ENCODE measurements around the gene MICAL3. TPM values are rescaled to one million over a fixed set of nuclear protein-coding genes. Genes with fewer than 3 reads are reported as not detected.

MICAL3 gene
- total RNA-seq, 1 experiment from 2014 or later, result 23.7 TPM

- TF ChIP-seq EZH2 (IDR thresholded peaks at IDR 0.05; ENCODE audit: low read length, unreplicated experiment) (no peak), CTCF (conservative IDR thresholded peaks at IDR 0.05; ENCODE audit: low read depth, low read length) (no peak), EZH2phosphoT487 (IDR thresholded peaks at IDR 0.05; ENCODE audit: borderline replicate concordance, low read length) (no peak)
- intact Hi-C loops (cut with micrococcal nuclease), result no loop called here
- H2AFZ ChIP-seq (ENCODE audit: low read length), result no peak overlapping the region
- H3K4me2 ChIP-seq (ENCODE audit: low read length), result no peak overlapping the region
- DNase-seq (no peak), ATAC-seq (no peak)
- H3K79me2 ChIP-seq (ENCODE audit: low read length), result no peaks in the 10 kb centered on the region
- no peak overlapping the region for H3K27ac ChIP-seq (ENCODE audit: low read length)
- no peaks in the 10 kb centered on the region for H3K27me3 ChIP-seq (ENCODE audit: low read length)
- no peak overlapping the region for H3K4me3 ChIP-seq (ENCODE audit: low read length)
- H3K9me2 ChIP-seq (replicated peaks; ENCODE audit: low read length), result no peaks in the 10 kb centered on the region
- no peaks in the 10 kb centered on the region for H4K20me1 ChIP-seq (ENCODE audit: low read length)
- H3K36me3 ChIP-seq (ENCODE audit: low read depth, low read length), result peaks cover 10% of the 10 kb centered on the region
- POLR2A ChIA-PET (ENCODE audit: unreplicated experiment), result no interaction called here
- CTCF ChIA-PET, result no interaction called here
- H3K9me3 ChIP-seq (ENCODE audit: low read length), result no peaks in the 10 kb centered on the region
- no TSS peak for BruUV-seq (replicated peaks)
- no peaks in the 10 kb centered on the region for H3F3A ChIP-seq (ENCODE audit: low read length, unreplicated experiment)
- H3K4me1 ChIP-seq (ENCODE audit: insufficient read depth, low read length), result no peaks in the 10 kb centered on the region
- no peak overlapping the region for H3K9ac ChIP-seq (ENCODE audit: low read length)
Observed at GRCh38 chr22:17860220-17860965, 164.0 kb downstream of the MICAL3 start.

GRCh38 chr22:17858033-17858432, 166.3 kb downstream of the MICAL3 start:
- Histone ChIP-seq H3K4me2 (ENCODE audit: low read length) (no peak overlapping the region), H3K4me3 (ENCODE audit: low read length) (no peak overlapping the region), H3K27ac (ENCODE audit: low read length) (no peak overlapping the region), H3K9me2 (replicated peaks; ENCODE audit: low read length) (no peaks in the 10 kb centered on the region), H3K27me3 (ENCODE audit: low read length) (no peaks in the 10 kb centered on the region), H2AFZ (ENCODE audit: low read length) (no peak overlapping the region), H3K9me3 (ENCODE audit: low read length) (no peaks in the 10 kb centered on the region), H4K20me1 (ENCODE audit: low read length) (no peaks in the 10 kb centered on the region), H3K36me3 (ENCODE audit: low read depth, low read length) (peaks cover 4% of the 10 kb centered on the region; the same call in 1 of the 2 replicates), H3F3A (ENCODE audit: low read length, unreplicated experiment) (no peaks in the 10 kb centered on the region), H3K9ac (ENCODE audit: low read length) (no peak overlapping the region), H3K79me2 (ENCODE audit: low read length) (no peaks in the 10 kb centered on the region), H3K4me1 (ENCODE audit: insufficient read depth, low read length) (no peaks in the 10 kb centered on the region)
- ATAC-seq (no peak), DNase-seq (no peak)
- ChIA-PET CTCF (no interaction called here), POLR2A (ENCODE audit: unreplicated experiment) (no interaction called here)
- intact Hi-C loops (cut with micrococcal nuclease), result no loop called here
- BruUV-seq (replicated peaks), result no TSS peak
- TF ChIP-seq EZH2 (IDR thresholded peaks at IDR 0.05; ENCODE audit: low read length, unreplicated experiment), result no peak
- no peak for TF ChIP-seq CTCF (conservative IDR thresholded peaks at IDR 0.05; ENCODE audit: low read depth, low read length)
- no peak for TF ChIP-seq EZH2phosphoT487 (IDR thresholded peaks at IDR 0.05; ENCODE audit: borderline replicate concordance, low read length)

- no TSS peak for BruUV-seq (replicated peaks)
- no peak overlapping the region for H3K4me3 ChIP-seq (ENCODE audit: low read length)
Observed at GRCh38 chr22:17855572-17856290, 168.6 kb downstream of the MICAL3 start.

More at GRCh38 chr22:17855572-17856290, 168.6 kb downstream of the MICAL3 start:
- Histone ChIP-seq H3K9ac (ENCODE audit: low read length) (no peak overlapping the region), H3K9me2 (replicated peaks; ENCODE audit: low read length) (no peaks in the 10 kb centered on the region), H3K36me3 (ENCODE audit: low read depth, low read length) (no peaks in the 10 kb centered on the region; the same call in 1 of the 2 replicates), H2AFZ (ENCODE audit: low read length) (no peak overlapping the region), H3K27me3 (ENCODE audit: low read length) (no peaks in the 10 kb centered on the region), H3K27ac (ENCODE audit: low read length) (no peak overlapping the region), H3F3A (ENCODE audit: low read length, unreplicated experiment) (no peaks in the 10 kb centered on the region), H3K9me3 (ENCODE audit: low read length) (no peaks in the 10 kb centered on the region), H4K20me1 (ENCODE audit: low read length) (no peaks in the 10 kb centered on the region), H3K4me1 (ENCODE audit: insufficient read depth, low read length) (no peaks in the 10 kb centered on the region), H3K79me2 (ENCODE audit: low read length) (no peaks in the 10 kb centered on the region), H3K4me2 (ENCODE audit: low read length) (no peak overlapping the region)
- intact Hi-C loops (cut with micrococcal nuclease), result no loop called here
- ChIA-PET CTCF (no interaction called here), POLR2A (ENCODE audit: unreplicated experiment) (no interaction called here)
- no peak for DNase-seq
- ATAC-seq, result no peak
- no peak for TF ChIP-seq EZH2 (IDR thresholded peaks at IDR 0.05; ENCODE audit: low read length, unreplicated experiment)
- TF ChIP-seq EZH2phosphoT487 (IDR thresholded peaks at IDR 0.05; ENCODE audit: borderline replicate concordance, low read length), result no peak
- no peak for TF ChIP-seq CTCF (conservative IDR thresholded peaks at IDR 0.05; ENCODE audit: low read depth, low read length)
